ENCODE data around the gene FNTB. TPM values are rescaled to one million over a fixed set of nuclear protein-coding genes. Genes with fewer than 3 reads are reported as not detected.

FNTB gene
- total RNA-seq, 1 donor from 2014 or later = 22.4 TPM

- no peak for DNase-seq (ENCODE audit: low spot score, unreplicated experiment)
- H3K27ac Mint-ChIP-seq = no peak overlapping the region
- H3K27me3 Mint-ChIP-seq = no peaks in the 10 kb centered on the region
- H3K36me3 Mint-ChIP-seq (ENCODE audit: insufficient read depth) = peaks cover 12% of the 10 kb centered on the region
- TF ChIP-seq CTCF (IDR thresholded peaks at IDR 0.05; ENCODE audit: unreplicated experiment) = no peak
- H3K4me1 Mint-ChIP-seq (ENCODE audit: low read depth) = no peaks in the 10 kb centered on the region
- H3K4me3 Mint-ChIP-seq (ENCODE audit: low read depth) = no peak overlapping the region
- H3K9me3 Mint-ChIP-seq (ENCODE audit: low read depth) = no peaks in the 10 kb centered on the region
Observed at GRCh38 chr14:65045006-65045405, 58.3 kb downstream of the FNTB start.

GRCh38 chr14:65045709-65046108, 59.0 kb downstream of the FNTB start:
- TF ChIP-seq CTCF (IDR thresholded peaks at IDR 0.05; ENCODE audit: unreplicated experiment) = no peak
- H3K36me3 Mint-ChIP-seq (ENCODE audit: insufficient read depth) = peaks cover 12% of the 10 kb centered on the region
- H3K9me3 Mint-ChIP-seq (ENCODE audit: low read depth) = no peaks in the 10 kb centered on the region
- no peak for DNase-seq (ENCODE audit: low spot score, unreplicated experiment)
- H3K27me3 Mint-ChIP-seq = no peaks in the 10 kb centered on the region
- no peak overlapping the region for H3K4me3 Mint-ChIP-seq (ENCODE audit: low read depth)
- H3K4me1 Mint-ChIP-seq (ENCODE audit: low read depth) = no peaks in the 10 kb centered on the region
- H3K27ac Mint-ChIP-seq = no peak overlapping the region

GRCh38 chr14:65052832-65053231, 66.1 kb downstream of the FNTB start:
- Mint-ChIP-seq H3K9me3 (ENCODE audit: low read depth) (no peaks in the 10 kb centered on the region), H3K27me3 (no peaks in the 10 kb centered on the region), H3K36me3 (ENCODE audit: insufficient read depth) (peaks cover 6% of the 10 kb centered on the region), H3K4me3 (ENCODE audit: low read depth) (no peak overlapping the region), H3K4me1 (ENCODE audit: low read depth) (peaks cover 1% of the 10 kb centered on the region), H3K27ac (no peak overlapping the region)
- DNase-seq (ENCODE audit: low spot score, unreplicated experiment) = no peak
- no peak for TF ChIP-seq CTCF (IDR thresholded peaks at IDR 0.05; ENCODE audit: unreplicated experiment)

- no peak for TF ChIP-seq CTCF (IDR thresholded peaks at IDR 0.05; ENCODE audit: unreplicated experiment)
- no peak for DNase-seq (ENCODE audit: low spot score, unreplicated experiment)
- no peak overlapping the region for H3K4me3 Mint-ChIP-seq (ENCODE audit: low read depth)
- peaks cover 6% of the 10 kb centered on the region for H3K36me3 Mint-ChIP-seq (ENCODE audit: insufficient read depth)
- H3K9me3 Mint-ChIP-seq (ENCODE audit: low read depth) = no peaks in the 10 kb centered on the region
- H3K4me1 Mint-ChIP-seq (ENCODE audit: low read depth) = peaks cover 2% of the 10 kb centered on the region
- H3K27ac Mint-ChIP-seq = no peak overlapping the region
- H3K27me3 Mint-ChIP-seq = no peaks in the 10 kb centered on the region
Observed at GRCh38 chr14:65053466-65053865, 66.8 kb downstream of the FNTB start.

- TF ChIP-seq CTCF (IDR thresholded peaks at IDR 0.05; ENCODE audit: unreplicated experiment) = no peak
- no peak for DNase-seq (ENCODE audit: low spot score, unreplicated experiment)
- H3K4me1 Mint-ChIP-seq (ENCODE audit: low read depth) = peaks cover 2% of the 10 kb centered on the region
- no peak overlapping the region for H3K27ac Mint-ChIP-seq
- peaks cover 6% of the 10 kb centered on the region for H3K36me3 Mint-ChIP-seq (ENCODE audit: insufficient read depth)
- no peak overlapping the region for H3K4me3 Mint-ChIP-seq (ENCODE audit: low read depth)
- no peaks in the 10 kb centered on the region for H3K27me3 Mint-ChIP-seq
- no peaks in the 10 kb centered on the region for H3K9me3 Mint-ChIP-seq (ENCODE audit: low read depth)
Observed at GRCh38 chr14:65054471-65055085, 67.9 kb downstream of the FNTB start.
